GM18505 (cell line): ENCODE measurements around the gene ATP9B.

Source experiments
- ATAC-seq: cut with Tn5 transposase; IDR thresholded peaks from one replicate; pipeline ENCODE4 v1.9.1; 2021; ENCODE audit not compliant: unreplicated experiment
- POLR2A ChIP-seq: IDR thresholded peaks from 4 replicates; pipeline ENCODE4 v1.6.1; 2011; ENCODE audit warnings: borderline replicate concordance; ENCODE audit not compliant: insufficient read depth, insufficient read length; ENCODE audit errors: extremely low read depth

ATP9B gene

DNA sequence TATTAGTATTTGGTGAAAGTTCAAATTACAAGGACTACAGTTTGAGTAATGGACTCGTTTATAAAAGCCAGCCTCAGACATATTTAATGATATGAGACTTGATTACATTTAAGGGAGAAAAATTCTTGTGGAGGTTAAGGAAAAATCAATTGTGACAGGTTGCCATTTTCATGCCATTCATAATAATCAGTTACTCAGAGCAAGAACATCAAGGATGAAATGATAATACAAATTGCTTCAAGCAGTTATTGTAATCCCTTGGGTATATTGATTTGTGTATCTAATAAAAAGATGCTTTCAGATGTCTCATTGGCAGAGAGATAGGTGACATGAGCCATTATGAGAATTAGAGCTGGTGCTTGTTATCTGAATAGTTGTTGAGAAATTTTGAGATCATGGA is 153.6 kb downstream of the ATP9B start:
- TF ChIP-seq POLR2A: no peak
- no peak for ATAC-seq

DNA sequence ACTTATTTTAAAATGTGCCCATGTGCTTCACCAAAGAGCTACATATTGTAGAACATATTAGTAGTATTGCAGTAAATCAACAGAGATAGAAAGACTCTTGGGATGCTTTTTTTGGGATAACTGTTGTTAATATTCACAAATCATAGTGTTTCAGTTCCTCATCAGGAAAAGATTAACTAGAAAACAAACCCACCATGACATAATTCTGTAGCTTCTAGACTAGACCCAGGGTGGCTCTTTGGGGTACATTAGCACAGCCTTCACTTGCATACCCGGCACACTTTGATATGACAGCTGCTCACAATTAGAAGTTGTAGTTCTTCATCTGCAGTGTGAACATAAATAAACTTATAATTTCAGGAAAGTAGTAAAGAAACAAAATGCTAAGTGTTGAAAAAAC is 154.2 kb downstream of the ATP9B start:
- no peak for TF ChIP-seq POLR2A
- ATAC-seq: no peak

DNA sequence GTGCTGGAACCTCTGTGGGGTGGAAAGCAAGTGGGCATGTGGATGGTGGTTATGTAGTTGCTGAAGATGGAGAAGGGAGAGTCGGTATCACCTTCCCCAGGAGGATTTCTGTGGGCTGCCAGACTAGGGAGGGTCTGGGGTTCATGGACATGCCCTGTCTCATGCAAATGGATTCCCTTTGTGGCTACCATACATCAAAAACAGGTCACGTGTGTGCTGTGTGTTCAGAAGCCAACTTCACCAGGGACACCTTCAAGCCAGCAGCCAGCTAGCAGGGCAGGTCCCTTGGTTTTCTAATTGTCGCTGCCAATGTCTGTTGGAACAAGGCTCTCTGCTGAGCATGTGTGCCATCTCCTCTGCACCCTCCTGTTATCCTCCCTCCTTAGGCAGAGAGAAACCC is 155.2 kb downstream of the ATP9B start:
- no peak for ATAC-seq
- TF ChIP-seq POLR2A: no peak

DNA sequence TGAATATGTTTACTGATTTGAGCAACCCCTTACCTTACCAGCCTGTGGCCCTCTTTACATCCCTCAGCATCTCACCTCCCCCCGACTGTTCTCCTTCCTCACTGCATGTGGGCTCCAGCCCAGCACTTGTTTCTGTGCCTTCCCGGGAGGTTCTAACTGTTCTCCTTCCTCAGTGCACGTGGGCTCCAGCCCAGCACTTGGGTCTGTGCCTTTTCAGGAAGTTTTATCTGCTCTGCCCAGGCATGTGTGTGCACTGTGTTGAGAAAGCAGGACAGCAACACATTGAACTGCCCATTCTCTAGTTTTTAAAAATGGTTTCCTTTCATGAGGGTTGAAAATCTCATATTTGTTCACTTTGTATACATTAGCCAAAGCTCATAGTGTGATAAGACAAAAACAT is 158.4 kb downstream of the ATP9B start:
- ATAC-seq: no peak
- no peak for TF ChIP-seq POLR2A

DNA sequence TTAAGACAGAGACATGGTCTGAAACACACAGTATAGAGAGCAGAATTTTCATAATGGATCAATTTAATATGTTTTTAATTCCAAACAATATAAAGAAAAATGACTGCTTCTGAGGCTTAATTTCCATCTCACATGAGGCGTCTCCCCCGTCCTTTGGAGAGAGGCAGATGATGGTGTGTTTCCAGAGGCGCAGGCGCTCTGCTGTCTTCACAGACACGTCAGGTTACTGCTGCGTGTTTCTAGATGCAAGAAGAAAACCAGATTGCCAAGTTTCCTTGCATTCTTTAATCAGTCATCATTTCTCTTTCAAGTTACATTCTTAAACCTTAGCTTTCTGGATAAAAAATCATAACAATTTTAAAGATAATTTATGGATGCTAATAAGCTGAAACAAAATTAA is 160.2 kb downstream of the ATP9B start:
- no peak for ATAC-seq
- no peak for TF ChIP-seq POLR2A

DNA sequence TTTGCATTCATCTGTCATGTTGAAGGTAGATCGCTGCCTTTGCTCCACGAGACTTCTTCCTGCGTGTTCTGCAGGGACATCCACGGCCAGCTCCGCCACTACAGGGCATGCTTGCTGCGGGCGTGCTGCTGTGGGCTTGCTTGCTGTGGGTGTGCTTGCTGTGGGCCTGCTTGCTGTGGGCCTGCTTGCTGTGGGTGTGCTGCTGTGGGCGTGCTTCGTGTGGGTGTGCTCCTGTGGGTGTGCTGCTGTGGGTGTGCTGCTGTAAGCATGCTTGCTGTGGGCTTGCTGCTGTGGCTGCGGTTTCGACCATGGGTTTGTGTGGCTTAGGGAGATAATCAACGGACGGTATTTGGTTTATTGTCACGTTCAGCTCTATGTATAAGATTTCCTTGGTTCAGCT is 165.2 kb downstream of the ATP9B start:
- no peak for ATAC-seq
- no peak for TF ChIP-seq POLR2A

DNA sequence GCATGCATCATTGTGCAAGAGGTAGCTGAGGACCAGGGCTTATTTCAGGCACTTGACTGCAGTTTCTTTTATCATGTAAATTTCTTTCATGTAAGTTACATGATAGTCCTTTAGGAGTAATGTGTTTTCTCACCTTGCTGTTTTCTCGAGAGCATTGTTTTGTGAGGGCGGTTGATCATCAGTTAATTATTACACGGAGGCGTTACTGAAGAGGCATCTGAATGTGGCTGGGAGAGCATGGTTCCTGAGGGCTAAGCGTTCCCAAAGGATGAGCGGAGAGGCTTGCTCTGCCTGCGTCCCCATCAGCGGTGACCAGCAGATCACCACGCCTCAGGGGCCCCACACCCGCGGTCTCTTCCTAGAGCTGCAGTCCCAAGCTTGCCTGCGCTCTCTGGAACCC is 170.4 kb downstream of the ATP9B start:
- no peak for TF ChIP-seq POLR2A
- no peak for ATAC-seq

DNA sequence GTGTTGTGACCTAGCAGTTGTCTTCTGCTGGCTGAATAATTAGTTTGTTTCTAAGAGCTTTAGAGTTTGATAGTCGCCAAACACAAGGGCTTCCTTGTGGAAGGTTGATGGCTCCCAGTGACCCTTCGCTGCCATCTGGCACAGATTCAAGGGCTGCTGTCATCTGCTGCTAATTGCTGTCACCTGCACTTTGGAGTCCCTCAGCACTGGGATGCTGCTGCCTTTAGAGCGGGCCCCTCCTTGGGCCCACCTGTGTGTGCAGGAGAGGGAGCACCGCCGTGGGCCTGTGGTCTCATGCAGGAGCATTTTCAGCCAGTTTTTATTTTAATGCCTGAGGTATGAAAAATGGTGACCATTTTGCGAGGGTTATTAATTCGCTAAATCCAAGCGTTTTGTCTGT is 172.6 kb downstream of the ATP9B start:
- ATAC-seq: no peak
- no peak for TF ChIP-seq POLR2A

DNA sequence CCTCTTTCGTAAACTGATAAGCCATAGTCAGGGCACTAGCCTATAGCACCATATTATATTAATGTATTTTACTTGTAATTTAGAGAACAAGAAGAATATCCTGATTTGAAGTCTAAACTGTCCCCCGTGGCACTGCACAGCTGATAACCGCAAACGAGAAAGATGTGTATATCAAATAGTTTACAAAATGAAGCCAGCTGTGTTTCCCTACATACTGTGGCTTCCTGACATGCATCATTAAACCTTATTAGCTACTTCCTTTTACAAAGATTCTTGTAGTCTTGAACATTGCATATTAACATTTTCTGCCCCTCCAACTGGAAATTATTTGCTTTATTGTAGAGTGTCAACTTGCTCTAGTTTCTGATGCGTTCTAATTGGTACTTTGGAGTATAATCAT is 173.1 kb downstream of the ATP9B start:
- TF ChIP-seq POLR2A: no peak
- ATAC-seq: no peak

DNA sequence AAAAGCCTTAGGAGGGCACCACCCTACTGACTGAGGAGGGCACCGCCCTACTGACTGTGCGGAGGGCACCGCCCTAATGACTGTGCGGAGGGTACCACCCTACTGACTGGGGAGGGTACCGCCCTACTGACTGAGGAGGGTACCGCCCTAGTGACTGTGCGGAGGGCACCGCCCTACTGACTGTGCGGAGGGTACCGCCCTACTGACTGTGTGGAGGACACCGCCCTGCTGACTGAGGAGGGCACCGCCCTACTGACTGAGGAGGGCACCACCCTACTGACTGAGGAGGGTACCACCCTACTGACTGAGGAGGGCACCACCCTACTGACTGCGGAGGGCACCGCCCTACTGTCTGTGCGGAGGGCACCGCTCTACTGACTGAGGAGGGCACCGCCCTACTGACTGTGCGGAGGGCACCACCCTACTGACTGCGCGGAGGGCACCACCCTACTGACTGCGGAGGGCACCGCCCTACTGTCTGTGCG is 176.4 kb downstream of the ATP9B start:
- ATAC-seq: no peak
- TF ChIP-seq POLR2A: no peak

DNA sequence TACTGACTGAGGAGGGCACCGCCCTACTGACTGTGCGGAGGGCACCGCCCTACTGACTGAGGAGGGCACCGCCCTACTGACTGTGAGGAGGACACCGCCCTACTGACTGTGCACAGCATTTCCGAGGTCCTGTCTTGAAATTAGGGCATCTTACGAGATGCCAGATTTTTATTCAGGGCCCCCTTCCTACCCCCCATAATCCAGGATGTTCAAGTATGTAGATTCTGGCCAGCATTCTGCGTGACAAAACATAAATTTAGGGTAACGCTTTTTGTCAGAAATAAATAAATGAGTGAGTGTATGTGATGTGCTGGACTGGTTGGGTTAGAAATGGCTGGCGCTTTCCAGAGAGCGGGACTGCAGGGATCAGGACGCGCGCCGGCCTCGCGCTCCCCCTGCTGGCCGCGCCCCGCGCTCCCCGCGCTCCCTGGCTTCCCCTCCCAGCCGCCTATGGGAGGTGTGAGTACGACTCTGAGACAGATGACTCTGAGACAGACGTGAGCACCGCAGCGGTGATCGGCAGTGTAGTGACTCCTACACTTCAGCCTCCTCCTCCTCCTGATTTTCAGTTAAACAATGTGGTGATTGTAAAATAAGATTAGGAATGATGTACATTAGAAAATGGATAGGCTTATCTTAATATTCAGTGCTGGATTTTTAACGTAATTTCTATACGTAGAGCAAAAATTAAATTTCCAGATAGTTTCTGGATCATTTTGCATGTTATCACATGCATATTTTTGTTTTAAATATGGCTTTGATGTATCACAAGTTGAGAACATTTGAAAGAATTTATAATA is 177.3 kb downstream of the ATP9B start:
- peak; percentile 100 for ATAC-seq
- TF ChIP-seq POLR2A: no peak

DNA sequence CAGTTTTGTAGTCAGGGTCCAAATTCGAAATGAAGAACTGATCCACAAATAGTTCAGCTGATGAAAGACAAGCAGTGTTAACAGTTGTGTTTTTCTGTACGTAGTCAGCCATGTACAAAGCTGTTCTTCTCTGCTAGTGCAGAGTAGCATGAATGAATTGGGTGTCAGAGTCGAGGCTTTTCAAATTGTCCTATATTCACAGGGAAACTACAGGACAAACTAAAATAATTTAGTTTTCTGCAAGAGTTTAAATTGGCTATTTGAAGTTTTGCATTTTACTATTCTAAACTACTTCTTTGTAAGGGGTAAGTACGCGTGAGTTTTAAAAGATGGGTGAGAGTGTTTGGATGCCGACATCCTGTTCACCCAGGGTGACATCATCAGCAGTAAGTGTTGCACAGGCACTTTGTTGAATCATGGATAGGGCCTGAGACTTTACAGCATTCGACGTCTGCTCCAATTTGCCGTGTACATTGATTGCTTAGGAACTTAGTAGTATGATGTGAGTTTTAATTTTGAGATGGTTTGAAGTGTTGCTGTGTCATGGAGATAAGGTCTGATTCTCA is 179.4 kb downstream of the ATP9B start:
- no peak for ATAC-seq
- no peak for TF ChIP-seq POLR2A

DNA sequence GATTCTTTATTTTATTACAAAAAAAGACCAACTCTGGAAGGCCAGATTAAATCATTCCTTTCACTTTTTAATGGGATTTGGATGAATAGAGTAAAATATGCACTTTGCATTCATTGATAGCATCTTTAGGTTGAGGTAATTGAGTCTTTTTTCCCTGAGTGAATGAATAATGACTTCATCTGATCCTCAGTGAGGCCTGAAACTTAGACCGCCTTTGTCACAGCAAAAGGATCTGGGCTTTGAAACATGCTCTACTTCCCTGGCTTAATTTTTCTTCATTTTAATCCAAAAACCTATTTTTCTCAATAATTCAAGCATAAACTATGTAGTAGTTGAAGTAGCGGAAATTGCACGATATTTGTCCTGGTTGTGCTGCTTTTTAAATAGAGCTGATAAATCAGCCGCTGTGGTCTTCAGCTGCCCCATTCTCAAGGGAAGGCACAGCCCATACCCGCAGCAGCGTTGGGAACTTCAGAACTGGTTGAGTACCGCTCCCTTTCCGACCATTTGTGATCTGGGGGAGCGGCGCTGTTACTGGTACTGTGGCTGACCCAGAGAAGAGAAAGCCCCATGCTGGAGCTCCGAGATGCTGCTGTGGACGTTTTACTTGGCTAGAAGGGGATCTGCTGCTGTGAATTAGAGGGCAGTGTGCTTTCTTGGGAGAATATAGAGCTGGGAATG is 181.2 kb downstream of the ATP9B start:
- ATAC-seq: no peak
- no peak for TF ChIP-seq POLR2A

DNA sequence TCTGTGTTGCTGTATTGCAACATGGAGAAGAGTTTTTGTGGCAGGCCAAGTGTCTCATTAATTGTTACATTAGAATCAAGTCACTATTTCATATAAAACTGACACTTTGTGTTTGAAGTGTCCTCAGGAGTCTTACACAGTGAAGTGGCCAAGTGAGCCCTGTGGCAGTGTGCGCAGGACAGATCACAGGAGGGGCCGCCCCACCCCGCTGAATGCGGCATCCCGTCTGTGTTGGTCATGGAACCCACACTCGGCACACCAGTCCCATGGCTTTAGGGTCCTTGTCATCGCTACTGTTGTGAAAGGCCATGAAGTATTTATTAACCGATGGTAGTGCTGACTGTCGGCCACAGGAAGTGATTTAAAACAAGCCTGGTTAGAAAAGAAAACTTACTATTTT is 181.8 kb downstream of the ATP9B start:
- no peak for ATAC-seq
- TF ChIP-seq POLR2A: no peak

DNA sequence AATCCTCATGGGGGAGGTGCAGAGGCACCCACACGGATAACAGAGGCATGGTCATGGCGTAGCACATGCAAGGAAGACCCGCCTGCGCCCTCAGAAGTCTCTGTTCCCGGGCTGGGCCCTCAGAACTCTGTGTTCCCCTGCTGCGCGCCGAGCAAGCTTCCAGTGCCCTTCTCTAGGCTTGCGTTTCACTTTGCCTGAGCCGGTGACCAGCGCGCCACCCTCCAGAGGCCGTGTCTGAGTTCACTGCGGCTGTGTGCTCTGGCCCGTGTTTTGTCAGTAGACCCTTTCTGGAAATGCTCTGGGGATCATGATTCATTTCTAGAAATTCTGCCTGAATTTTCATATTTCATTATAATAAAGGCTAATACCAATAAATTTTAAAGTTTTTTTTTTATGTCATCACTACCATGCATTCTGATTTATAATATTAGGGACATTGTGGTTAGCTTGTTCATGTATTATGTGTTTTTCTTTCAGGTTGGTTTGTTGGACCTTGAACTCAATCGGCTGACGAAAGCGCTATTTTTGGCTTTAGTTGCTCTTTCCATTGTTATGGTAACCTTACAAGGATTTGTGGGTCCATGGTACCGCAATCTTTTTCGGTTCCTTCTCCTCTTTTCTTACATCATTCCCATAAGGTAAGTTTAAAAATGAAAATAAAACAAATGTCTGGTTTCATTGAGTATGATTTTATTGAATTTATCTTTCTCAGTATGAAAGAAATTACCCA is 183.9 kb downstream of the ATP9B start:
- TF ChIP-seq POLR2A: no peak
- no peak for ATAC-seq
